K562 (cell line): ENCODE results near the gene SYK.

ENCODE experiments used
- AFF4 ChIP-seq: sonication (generic); formaldehyde crosslinking; IDR thresholded peaks from 2 replicates; pipeline ENCODE4 v1.8.0; 2023; ENCODE audit warnings: mild to moderate bottlenecking, missing genetic modification reagents
- ASH1L ChIP-seq: fragments of 450-650 bp; IDR thresholded peaks from 2 replicates; pipeline ENCODE4 v1.6.1; 2018; ENCODE audit warnings: borderline replicate concordance, mild to moderate bottlenecking, low read depth; ENCODE audit not compliant: partially characterized antibody
- ATF2 ChIP-seq: sonication (generic); formaldehyde crosslinking; IDR thresholded peaks from 2 replicates; pipeline ENCODE4 v1.8.1; 2022; ENCODE audit warnings: missing genetic modification reagents
- EP300 ChIP-seq: IDR thresholded peaks from 2 replicates; pipeline ENCODE4 v1.6.1; 2012; ENCODE audit warnings: low read length, improper control_type of control experiment
- FOXP4 ChIP-seq: sonication (generic); formaldehyde crosslinking; IDR thresholded peaks from 2 replicates; pipeline ENCODE4 v1.8.0; 2022; ENCODE audit warnings: mild to moderate bottlenecking, missing genetic modification reagents, borderline replicate concordance
- ILF3 ChIP-seq: fragments of 450-650 bp; IDR thresholded peaks from 2 replicates; pipeline ENCODE4 v1.6.1; 2018; ENCODE audit warnings: antibody characterized with exemption, mild to moderate bottlenecking, moderate library complexity, borderline replicate concordance
- KLF10 ChIP-seq: fragments of 250-450 bp; sonication (Bioruptor Pico); IDR thresholded peaks from 2 replicates; pipeline ENCODE4 v1.6.1; 2021; ENCODE audit warnings: matching md5 sums
- MXI1 ChIP-seq: IDR thresholded peaks from 2 replicates; pipeline ENCODE4 v1.6.1; 2011; ENCODE audit warnings: low read depth, mild to moderate bottlenecking, improper control_type of control experiment, low read length
- NCOA1 ChIP-seq: fragments of 450-650 bp; IDR thresholded peaks from 2 replicates; pipeline ENCODE4 v1.6.1; 2016; ENCODE audit warnings: low read depth
- STAG1 ChIP-seq: sonication (generic); formaldehyde crosslinking; IDR thresholded peaks from 2 replicates; pipeline ENCODE4 v1.5.0; 2020; ENCODE audit warnings: missing genetic modification reagents, borderline replicate concordance
- USF2 ChIP-seq: sonication (generic); formaldehyde crosslinking; IDR thresholded peaks from 2 replicates; pipeline ENCODE4 v1.5.0; 2020; ENCODE audit warnings: missing genetic modification reagents
- ZNF24 ChIP-seq: fragments of 450-650 bp; IDR thresholded peaks from 2 replicates; pipeline ENCODE4 v1.6.1; 2016
- ZNF76 ChIP-seq: fragments of 250-450 bp; sonication (Bioruptor Pico); IDR thresholded peaks from 2 replicates; pipeline ENCODE4 v1.4.0; 2020; ENCODE audit warnings: mild to moderate bottlenecking, moderate library complexity, borderline replicate concordance

GRCh38 chr9:90815944-90816357 lies 14.3 kb downstream of the SYK start:
- TF ChIP-seq NCOA1 (no peak), ASH1L (no peak), KLF10 (CRISPR knock-in tag) (no peak), STAG1 (no peak), USF2 (CRISPR knock-in tag) (no peak), EP300 (no peak), ZNF76 (CRISPR knock-in tag) (no peak), FOXP4 (CRISPR knock-in tag) (no peak), ZNF24 (no peak), AFF4 (CRISPR knock-in tag) (no peak), MXI1 (no peak), ILF3 (no peak), ATF2 (no peak)
